Epithelial cell of proximal tubule (primary cell): ENCODE data around the gene TST. TPM values are rescaled to one million over a fixed set of nuclear protein-coding genes. Genes with fewer than 3 reads are reported as not detected.

Source experiments
- DNase-seq: peaks from one replicate; pipeline ENCODE4 v3.0.0-alpha.2; 2011; ENCODE audit warnings: low read depth
- H3K4me3 ChIP-seq: 2 replicates; pipeline ENCODE4 v1.5.1; 2011; ENCODE audit warnings: low read depth, mild to moderate bottlenecking, low read length
- CTCF ChIP-seq: conservative IDR thresholded peaks from 2 replicates; pipeline ENCODE4 v1.5.1; 2012; ENCODE audit warnings: low read depth, mild to moderate bottlenecking, low read length
- total RNA-seq: library from RNA; depleted of rRNA; stranded (reverse); fragments of >200 nt; gene quantifications from 2 replicates; pipeline ENCODE4 v1.2.3, GENCODE V29; 2015

The TST gene
- total RNA-seq, 1 donor from 2014 or later: 66.9 TPM

GRCh38 chr22:36982136-36982535 is 37.1 kb downstream of the TST start:
- peak; percentile 22 for TF ChIP-seq CTCF
- H3K4me3 ChIP-seq: no peak overlapping the region

DNA sequence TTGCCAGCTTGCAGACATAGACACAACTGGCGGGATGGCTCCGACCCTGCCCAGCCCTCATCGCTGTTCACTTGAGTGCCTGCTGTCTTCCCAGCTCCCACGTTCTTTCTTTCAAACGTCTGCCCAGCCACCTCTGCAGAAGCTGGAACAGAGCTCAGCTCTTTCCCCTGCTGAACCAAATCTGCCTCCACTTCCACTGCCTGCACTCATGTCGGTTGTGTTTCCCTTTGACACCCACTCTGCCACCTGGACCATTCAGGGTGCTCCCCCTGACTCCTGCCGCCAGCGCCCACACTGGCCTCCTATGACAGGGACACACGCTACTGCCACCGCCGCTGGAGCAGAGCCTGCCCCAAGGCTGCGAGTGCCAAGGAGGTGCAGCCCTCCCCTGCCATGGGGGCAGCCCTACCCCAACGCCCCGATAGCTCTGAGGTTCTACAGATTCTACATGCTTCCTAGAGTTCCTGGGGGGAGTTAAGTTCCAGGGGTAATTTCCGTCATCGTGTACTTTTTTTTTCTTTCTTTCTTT is 37.9 kb downstream of the TST start:
- TF ChIP-seq CTCF: no peak
- DNase-seq: no peak
- no peak overlapping the region for H3K4me3 ChIP-seq

More at GRCh38 chr22:36982136-36982535, 37.1 kb downstream of the TST start:
- DNase-seq: no peak

DNA sequence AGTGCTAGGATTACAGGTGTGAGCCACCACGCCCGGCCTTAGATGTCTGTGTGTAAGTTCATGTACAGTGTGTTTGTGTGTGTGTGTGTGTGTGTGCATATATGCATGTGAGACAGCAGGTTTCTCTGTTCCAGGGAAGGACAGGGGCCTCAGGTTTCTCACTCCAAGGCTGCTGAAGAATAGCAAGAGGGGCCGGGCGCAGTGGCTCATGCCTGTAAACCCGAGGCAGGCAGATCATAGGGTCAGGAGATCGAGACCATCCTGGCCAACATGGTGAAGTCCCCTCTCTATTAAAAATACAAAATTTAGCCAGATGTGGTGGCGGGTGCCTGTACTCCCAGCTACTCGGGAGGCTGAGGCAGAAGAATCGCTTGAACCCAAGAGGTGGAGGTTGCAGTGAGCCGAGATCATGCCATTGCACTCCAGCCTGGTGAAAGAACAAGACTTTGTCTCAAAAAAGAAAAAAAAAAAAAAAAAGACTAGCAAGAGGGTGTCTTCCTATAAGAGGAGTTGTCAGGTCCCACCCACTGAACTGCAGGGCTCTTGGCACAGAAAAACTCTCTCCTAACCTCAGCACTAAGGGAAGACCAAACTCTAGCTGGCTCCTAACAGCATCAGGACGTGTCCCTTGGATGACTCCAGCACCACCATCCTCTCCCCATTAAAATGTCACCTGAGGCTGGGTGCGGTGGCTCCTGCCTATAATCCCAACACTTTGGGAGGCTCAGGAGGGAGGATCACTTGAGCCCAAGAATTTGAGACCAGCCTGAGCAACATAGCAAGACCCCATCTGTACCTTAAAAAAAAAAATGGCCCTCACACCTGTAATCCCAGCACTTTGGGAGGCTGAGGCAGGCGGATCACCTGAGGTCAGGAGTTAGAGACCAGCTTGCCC is 40.0 kb downstream of the TST start:
- DNase-seq: no peak
- H3K4me3 ChIP-seq: no peak overlapping the region
- TF ChIP-seq CTCF: no peak

DNA sequence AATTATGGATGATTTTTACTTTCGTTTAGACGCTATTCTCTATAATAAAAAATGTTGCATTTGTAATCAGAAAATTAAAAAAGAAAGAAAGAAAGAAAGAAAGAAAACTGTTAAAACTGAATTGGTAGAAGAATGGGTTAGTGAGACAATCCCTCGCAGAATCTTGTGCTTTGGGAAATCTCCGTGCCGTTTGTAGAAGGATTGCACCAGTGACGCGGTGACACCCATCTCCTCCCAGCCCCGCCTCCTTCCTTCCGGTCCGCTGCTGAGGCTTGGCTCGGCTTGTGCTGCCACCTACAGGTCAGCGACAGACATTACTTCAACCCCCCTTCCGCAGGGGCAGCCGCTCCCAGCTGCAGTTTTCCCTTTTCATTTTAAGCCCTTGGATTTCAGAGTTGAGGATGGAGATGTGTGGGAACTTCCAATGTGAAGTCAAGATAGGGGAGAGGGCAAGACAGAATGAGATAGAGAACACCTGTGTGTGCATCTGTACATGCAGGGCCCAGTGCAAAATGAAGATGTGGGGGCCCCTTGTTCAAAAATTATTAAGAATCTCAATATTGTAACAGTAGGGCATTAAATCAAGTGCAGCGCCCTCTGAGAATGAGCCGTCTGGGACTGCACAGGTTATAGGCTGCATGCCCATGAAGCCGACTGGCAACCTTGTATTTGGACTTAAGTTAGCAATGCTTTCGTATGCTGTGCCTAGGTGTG is 41.1 kb downstream of the TST start:
- no peak for DNase-seq
- TF ChIP-seq CTCF: peak; percentile 87
- peak overlapping the region; percentile 32 for H3K4me3 ChIP-seq

DNA sequence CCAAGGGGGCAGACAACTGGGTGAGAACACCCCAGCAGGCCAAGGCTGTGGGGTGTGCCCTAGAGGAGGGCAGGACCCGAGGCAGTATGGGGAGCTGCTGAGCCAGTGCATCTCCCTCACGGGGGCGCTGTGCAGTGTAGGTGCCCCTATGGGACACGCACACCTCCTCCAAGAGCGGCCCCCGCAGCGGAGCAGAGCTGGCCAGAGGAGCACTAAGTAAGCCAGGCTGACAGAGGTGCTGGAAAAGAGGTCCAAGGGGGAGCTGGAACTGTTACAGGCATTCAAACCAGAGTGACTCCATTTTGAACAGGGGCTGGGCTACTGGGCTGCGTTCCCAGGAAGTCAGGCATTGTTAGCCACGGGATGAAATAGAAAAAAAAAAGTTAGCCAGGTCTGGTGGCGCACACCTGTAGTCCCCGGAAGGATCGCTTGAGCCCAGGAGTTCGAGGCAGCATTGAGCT is 41.8 kb downstream of the TST start:
- TF ChIP-seq CTCF: peak; percentile 37
- no peak for DNase-seq
- peak overlapping the region; percentile 32 for H3K4me3 ChIP-seq

- TF ChIP-seq CTCF: no peak
- no peak for DNase-seq
- H3K4me3 ChIP-seq: no peak overlapping the region
These were observed 42.6 kb downstream of the TST start for GRCh38 chr22:36976606-36977005.
